IMR-90 (cell line): Measurements from ENCODE around the gene NRF1. TPM values are rescaled to one million over a fixed set of nuclear protein-coding genes. Genes with fewer than 3 reads are reported as not detected.

Source experiments
- ATAC-seq: fragments of 200-7000 bp; cut with Tn5 transposase; 2 replicates; pipeline ENCODE4 v1.9.1; 2020; ENCODE audit warnings: low read depth, mild to moderate bottlenecking, moderate library complexity
- BruUV-seq: library from RNA; stranded (reverse); fragments of 400-500 nt; replicated peaks from 2 replicates; lab custom pipeline; 2021; lab: Mats Ljungman, UMichigan
- CTCF ChIA-PET: fragments of 300-600 bp; formaldehyde crosslinking; extraction: SDS; loops from one replicate; lab custom pipeline; 2021; ENCODE audit warnings: antibody characterized with exemption; lab: Yijun Ruan, JAX
- POLR2A ChIA-PET: fragments of 300-600 bp; sonication (Branson Sonifier 250); formaldehyde crosslinking; loops from one replicate; lab custom pipeline; 2022; ENCODE audit warnings: antibody characterized with exemption; ENCODE audit not compliant: unreplicated experiment; lab: Charles Lee
- DNase-seq: peaks from one replicate; pipeline ENCODE4 v3.0.0; 2013
- H2AFZ ChIP-seq: replicated peaks from 2 replicates; pipeline ENCODE3; 2013; ENCODE audit warnings: low read length, mild to moderate bottlenecking; ENCODE audit not compliant: poor library complexity
- H2AK5ac ChIP-seq: 2 replicates; pipeline ENCODE4 v1.6.1; 2013; ENCODE audit warnings: low read depth, low read length, inconsistent platforms
- H2AK9ac ChIP-seq: replicated peaks from 2 replicates; pipeline ENCODE3; 2013; ENCODE audit warnings: mild to moderate bottlenecking, low read depth, low read length, moderate library complexity; ENCODE audit not compliant: poor library complexity
- H2BK120ac ChIP-seq: 2 replicates; pipeline ENCODE4 v1.6.1; 2013; ENCODE audit warnings: low read depth, low read length, inconsistent platforms
- H2BK15ac ChIP-seq: 3 replicates; pipeline ENCODE4 v1.6.1; 2013; ENCODE audit warnings: low read depth, low read length, inconsistent platforms
- H2BK20ac ChIP-seq: 2 replicates; pipeline ENCODE4 v1.6.1; 2013; ENCODE audit warnings: low read depth, mild to moderate bottlenecking, inconsistent platforms, low read length, moderate library complexity
- H2BK5ac ChIP-seq: 2 replicates; pipeline ENCODE4 v1.6.1; 2013; ENCODE audit warnings: mild to moderate bottlenecking, low read depth, low read length, inconsistent platforms; ENCODE audit not compliant: poor library complexity, severe bottlenecking
- H3K14ac ChIP-seq: replicated peaks from 2 replicates; pipeline ENCODE4 v1.6.1; 2013; ENCODE audit warnings: low read depth, low read length, inconsistent platforms
- H3K18ac ChIP-seq: 2 replicates; pipeline ENCODE4 v1.6.1; 2013; ENCODE audit warnings: low read depth, low read length, control low read depth
- H3K23ac ChIP-seq: 2 replicates; pipeline ENCODE4 v1.6.1; 2013; ENCODE audit warnings: low read depth, low read length, inconsistent platforms
- H3K27ac ChIP-seq: 2 replicates; pipeline ENCODE4 v1.5.1; 2013; ENCODE audit warnings: mild to moderate bottlenecking, control low read depth, low read length; ENCODE audit not compliant: insufficient read depth
- H3K27me3 ChIP-seq: 2 replicates; pipeline ENCODE4 v1.6.1; 2013; ENCODE audit warnings: low read length; ENCODE audit not compliant: control insufficient read depth, insufficient read depth
- H3K36me3 ChIP-seq: 2 replicates; pipeline ENCODE4 v1.6.1; 2013; ENCODE audit warnings: low read length, mixed read lengths; ENCODE audit not compliant: control insufficient read depth, insufficient read depth
- H3K4ac ChIP-seq: 2 replicates; pipeline ENCODE4 v1.6.1; 2013; ENCODE audit warnings: low read depth, low read length, inconsistent platforms
- H3K4me1 ChIP-seq: 2 replicates; pipeline ENCODE4 v1.6.1; 2013; ENCODE audit warnings: low read length, mixed read lengths; ENCODE audit not compliant: control insufficient read depth, insufficient read depth
- H3K4me2 ChIP-seq: 2 replicates; pipeline ENCODE4 v1.6.1; 2013; ENCODE audit warnings: low read depth, mild to moderate bottlenecking, control low read depth, low read length, moderate library complexity
- H3K4me3 ChIP-seq: 2 replicates; pipeline ENCODE4 v1.5.1; 2013; ENCODE audit warnings: low read depth, mild to moderate bottlenecking, control low read depth, low read length, moderate library complexity; ENCODE audit not compliant: insufficient read depth
- H3K56ac ChIP-seq: 2 replicates; pipeline ENCODE4 v1.6.1; 2013; ENCODE audit warnings: low read length, inconsistent platforms; ENCODE audit not compliant: insufficient read depth; ENCODE audit errors: extremely low read depth
- H3K79me1 ChIP-seq, 2 experiments: 2 replicates each; pipeline ENCODE4 v1.6.1; 2013; ENCODE audit warnings: low read length in 2 of 2, inconsistent platforms in 1 of 2, low read depth in 1 of 2
- H3K9ac ChIP-seq: 2 replicates; pipeline ENCODE4 v1.6.1; 2013; ENCODE audit warnings: low read depth, low read length, control low read depth
- H3K9me1 ChIP-seq: 2 replicates; pipeline ENCODE4 v1.6.1; 2013; ENCODE audit warnings: low read length, inconsistent platforms; ENCODE audit not compliant: insufficient read depth
- H3K9me3 ChIP-seq: 2 replicates; pipeline ENCODE4 v1.6.1; 2013; ENCODE audit warnings: low read length; ENCODE audit not compliant: control insufficient read depth, insufficient read depth
- H4K20me1 ChIP-seq: 2 replicates; pipeline ENCODE4 v1.6.1; 2013; ENCODE audit warnings: low read length, inconsistent platforms; ENCODE audit not compliant: insufficient read depth
- H4K5ac ChIP-seq: 2 replicates; pipeline ENCODE4 v1.6.1; 2013; ENCODE audit warnings: mild to moderate bottlenecking, low read depth, low read length, control low read depth
- H4K8ac ChIP-seq, 2 experiments: 2 replicates each; pipeline ENCODE4 v1.6.1; 2013; ENCODE audit warnings: low read depth in 2 of 2, low read length in 2 of 2, control low read depth in 1 of 2, inconsistent platforms in 1 of 2
- H4K91ac ChIP-seq: 2 replicates; pipeline ENCODE4 v1.6.1; 2013; ENCODE audit warnings: low read depth, low read length, inconsistent platforms; ENCODE audit not compliant: insufficient read depth
- BHLHE40 ChIP-seq: fragments of 150-350 bp; IDR thresholded peaks from 2 replicates; pipeline ENCODE4 v1.6.1; 2016; ENCODE audit warnings: mild to moderate bottlenecking, low read depth, low read length
- CEBPB ChIP-seq: IDR thresholded peaks from 2 replicates; pipeline ENCODE4 v1.6.1; 2012; ENCODE audit warnings: low read depth, low read length, improper control_type of control experiment
- FOS ChIP-seq: fragments of 150-350 bp; IDR thresholded peaks from 2 replicates; pipeline ENCODE4 v1.6.1; 2016; ENCODE audit warnings: low read depth, low read length
- MAZ ChIP-seq: IDR thresholded peaks from 2 replicates; pipeline ENCODE4 v1.6.1; 2012; ENCODE audit warnings: low read depth, mild to moderate bottlenecking, low read length, improper control_type of control experiment, moderate library complexity, borderline replicate concordance
- NFE2L2 ChIP-seq: fragments of 150-350 bp; IDR thresholded peaks from 2 replicates; pipeline ENCODE4 v1.6.1; 2016; ENCODE audit warnings: low read depth, mild to moderate bottlenecking, low read length
- RAD21 ChIP-seq: IDR thresholded peaks from 2 replicates; pipeline ENCODE4 v1.6.1; 2012; ENCODE audit warnings: low read length, improper control_type of control experiment
- RCOR1 ChIP-seq: IDR thresholded peaks from 2 replicates; pipeline ENCODE4 v1.6.1; 2012; ENCODE audit warnings: mild to moderate bottlenecking, low read length, improper control_type of control experiment; ENCODE audit not compliant: insufficient replicate concordance
- WGBS, 2 experiments: methylation state at CpG; one replicate each; pipeline versions ENCODE4 v1.1.5 to v1.1.7; 2013; ENCODE audit warnings: missing lambda C conversion rate in 2 of 2; ENCODE audit not compliant: insufficient read length in 1 of 2; ENCODE audit errors: extremely low coverage in 2 of 2; 5-methylcytosine and 5-hydroxymethylcytosine counted together
- dilution Hi-C: fragments of 300-500 bp; cut with HindIII; formaldehyde crosslinking; loops from one replicate; pipeline ENCODE4 v1.14.3; 2018; ENCODE audit warnings: low sequenced_read_pairs; ENCODE audit not compliant: unreplicated experiment
- in situ Hi-C: fragments of 300-500 bp; cut with MboI; formaldehyde crosslinking; loops from 3 replicates; pipeline ENCODE4 v1.14.3; 2019; ENCODE audit warnings: low sequenced_read_pairs, inconsistent platforms, mixed read lengths
- intact Hi-C: fragments of 100-400 bp; cut with micrococcal nuclease; formaldehyde crosslinking; loops from 2 replicates; pipeline ENCODE4 v1.10.0; 2022
- polyA plus RNA-seq, 3 experiments: library from polyadenylated mRNA; depleted of rRNA; stranded (reverse); fragments of >200 nt; gene quantifications; 2 replicates each; pipeline ENCODE4 v1.2.3, GENCODE V29; 2012; ENCODE audit warnings: low replicate concordance in 1 of 3
- total RNA-seq: library from RNA; depleted of rRNA; stranded (reverse); fragments of >200 nt; gene quantifications from 2 replicates; pipeline ENCODE4 v1.2.3, GENCODE V29; 2012
- TF ChIP-seq, protein P1 (sequence below): fragments of 150-350 bp; IDR thresholded peaks from 2 replicates; pipeline ENCODE4 v1.6.1; 2017; ENCODE audit warnings: mild to moderate bottlenecking, antibody characterized with exemption, low read length, low read depth
- TF ChIP-seq, protein P2 (sequence below): conservative IDR thresholded peaks from 2 replicates; pipeline ENCODE4 v1.5.1; 2012; ENCODE audit warnings: mild to moderate bottlenecking, low read depth, low read length, improper control_type of control experiment

The NRF1 gene
- total and polyA plus RNA-seq, 2 of the 4 experiments (the other 2 are of a cell fraction) = 11.4 to 15.8 TPM

DNA sequence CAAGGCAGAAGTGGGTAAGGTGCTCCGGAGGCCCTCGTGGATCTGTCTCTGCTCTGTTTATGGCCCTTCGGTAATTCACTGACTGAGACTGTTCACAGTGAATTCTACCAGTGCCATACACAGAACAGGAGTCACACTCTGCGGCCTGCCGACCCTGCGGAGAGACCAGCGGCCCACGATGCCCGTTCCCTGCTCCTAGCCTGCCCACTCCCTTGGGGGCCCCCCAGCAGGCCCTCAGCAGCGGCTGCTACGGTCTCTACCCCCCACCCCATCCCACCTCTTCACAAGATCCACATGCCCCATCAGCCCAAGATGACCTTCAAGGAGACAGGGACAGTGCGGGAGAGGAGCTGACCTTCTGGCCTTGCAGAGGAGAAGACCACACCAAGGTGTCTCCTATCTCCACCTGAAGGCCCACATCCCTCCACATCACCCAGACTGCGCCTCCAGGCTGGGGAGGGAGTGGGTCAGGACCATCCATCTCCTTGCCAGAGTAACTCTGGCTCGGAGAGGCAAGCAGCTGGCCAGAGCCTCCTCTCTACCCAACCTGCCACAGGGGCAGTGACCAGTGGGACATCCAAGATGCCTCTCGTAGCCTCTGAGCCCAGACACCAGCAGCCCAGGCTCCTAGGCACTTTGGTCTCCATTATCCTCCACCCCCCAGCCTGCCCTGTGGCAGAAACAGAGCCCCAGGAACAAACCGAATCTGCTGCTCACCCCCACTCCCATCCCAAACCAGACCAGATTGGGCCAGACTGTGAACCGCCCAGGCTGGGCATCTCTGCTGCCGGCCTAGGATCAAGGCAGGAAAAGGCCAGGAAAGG is 163.6 kb downstream of the NRF1 start:
- Histone ChIP-seq H3K23ac (no peak overlapping the region), H2AFZ (no peak overlapping the region), H3K18ac (no peak overlapping the region), H4K5ac (no peak overlapping the region), H2AK5ac (no peak overlapping the region), H2AK9ac (no peak overlapping the region), H3K9ac (no peak overlapping the region), H3K36me3 (no peaks in the 10 kb centered on the region), H2BK5ac (no peak overlapping the region), H3K4me2 (no peak overlapping the region), H4K8ac (no peak overlapping the region), H2BK15ac (no peak overlapping the region), H3K9me3 (peaks cover 7% of the 10 kb centered on the region; the same call in 1 of the 2 replicates), H3K4me3 (no peak overlapping the region), H3K27me3 (peaks cover 89% of the 10 kb centered on the region), H3K4ac (no peak overlapping the region), H3K9me1 (no peaks in the 10 kb centered on the region), H3K27ac (no peak overlapping the region), H3K4me1 (no peaks in the 10 kb centered on the region), H3K56ac (no peak overlapping the region), H4K91ac (no peak overlapping the region), H3K79me1 (no peaks in the 10 kb centered on the region), H3K14ac (no peak overlapping the region), H2BK20ac (no peak overlapping the region), H4K20me1 (peaks cover 8% of the 10 kb centered on the region), H2BK120ac (no peak overlapping the region)
- ChIA-PET CTCF (no interaction called here), POLR2A (no interaction called here)
- 68% methylated on average over 5 of the region's 18 CpGs; no CpG with 5 or more reads in 1 of the 2 experiments for WGBS, 2 experiments
- dilution Hi-C loops = no loop called here
- TF ChIP-seq CEBPB (no peak), RCOR1 (no peak), BHLHE40 (no peak), MAZ (no peak), NFE2L2 (no peak), FOS (no peak), RAD21 (no peak)
- TF ChIP-seq, protein P1, sequence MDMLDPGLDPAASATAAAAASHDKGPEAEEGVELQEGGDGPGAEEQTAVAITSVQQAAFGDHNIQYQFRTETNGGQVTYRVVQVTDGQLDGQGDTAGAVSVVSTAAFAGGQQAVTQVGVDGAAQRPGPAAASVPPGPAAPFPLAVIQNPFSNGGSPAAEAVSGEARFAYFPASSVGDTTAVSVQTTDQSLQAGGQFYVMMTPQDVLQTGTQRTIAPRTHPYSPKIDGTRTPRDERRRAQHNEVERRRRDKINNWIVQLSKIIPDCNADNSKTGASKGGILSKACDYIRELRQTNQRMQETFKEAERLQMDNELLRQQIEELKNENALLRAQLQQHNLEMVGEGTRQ = no peak
- TF ChIP-seq, protein P2, sequence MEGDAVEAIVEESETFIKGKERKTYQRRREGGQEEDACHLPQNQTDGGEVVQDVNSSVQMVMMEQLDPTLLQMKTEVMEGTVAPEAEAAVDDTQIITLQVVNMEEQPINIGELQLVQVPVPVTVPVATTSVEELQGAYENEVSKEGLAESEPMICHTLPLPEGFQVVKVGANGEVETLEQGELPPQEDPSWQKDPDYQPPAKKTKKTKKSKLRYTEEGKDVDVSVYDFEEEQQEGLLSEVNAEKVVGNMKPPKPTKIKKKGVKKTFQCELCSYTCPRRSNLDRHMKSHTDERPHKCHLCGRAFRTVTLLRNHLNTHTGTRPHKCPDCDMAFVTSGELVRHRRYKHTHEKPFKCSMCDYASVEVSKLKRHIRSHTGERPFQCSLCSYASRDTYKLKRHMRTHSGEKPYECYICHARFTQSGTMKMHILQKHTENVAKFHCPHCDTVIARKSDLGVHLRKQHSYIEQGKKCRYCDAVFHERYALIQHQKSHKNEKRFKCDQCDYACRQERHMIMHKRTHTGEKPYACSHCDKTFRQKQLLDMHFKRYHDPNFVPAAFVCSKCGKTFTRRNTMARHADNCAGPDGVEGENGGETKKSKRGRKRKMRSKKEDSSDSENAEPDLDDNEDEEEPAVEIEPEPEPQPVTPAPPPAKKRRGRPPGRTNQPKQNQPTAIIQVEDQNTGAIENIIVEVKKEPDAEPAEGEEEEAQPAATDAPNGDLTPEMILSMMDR = no peak
- in situ Hi-C loops = no loop called here
- DNase-seq (no peak), ATAC-seq (no peak)
- intact Hi-C loops = no loop called here
- no TSS peak for BruUV-seq
